ENCODE measurements around the gene AFG3L2.

DNA sequence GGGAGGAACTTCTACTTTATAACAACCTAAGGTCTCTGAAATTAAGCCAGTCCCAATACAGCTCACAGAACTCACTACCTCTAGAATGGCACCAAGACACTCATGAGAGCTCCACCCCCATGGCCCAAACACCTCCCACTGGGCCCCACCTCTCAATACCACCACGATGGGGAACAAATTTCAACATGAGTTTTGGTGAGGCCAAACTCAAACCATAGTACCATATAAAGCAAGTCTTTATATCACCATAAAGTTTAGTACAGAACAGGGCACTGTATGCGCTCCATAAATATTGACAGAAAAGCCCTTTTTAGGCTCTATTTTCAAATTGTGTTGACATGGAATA, 3.3 kb downstream of the AFG3L2 start:
- TF ChIP-seq, protein P1, sequence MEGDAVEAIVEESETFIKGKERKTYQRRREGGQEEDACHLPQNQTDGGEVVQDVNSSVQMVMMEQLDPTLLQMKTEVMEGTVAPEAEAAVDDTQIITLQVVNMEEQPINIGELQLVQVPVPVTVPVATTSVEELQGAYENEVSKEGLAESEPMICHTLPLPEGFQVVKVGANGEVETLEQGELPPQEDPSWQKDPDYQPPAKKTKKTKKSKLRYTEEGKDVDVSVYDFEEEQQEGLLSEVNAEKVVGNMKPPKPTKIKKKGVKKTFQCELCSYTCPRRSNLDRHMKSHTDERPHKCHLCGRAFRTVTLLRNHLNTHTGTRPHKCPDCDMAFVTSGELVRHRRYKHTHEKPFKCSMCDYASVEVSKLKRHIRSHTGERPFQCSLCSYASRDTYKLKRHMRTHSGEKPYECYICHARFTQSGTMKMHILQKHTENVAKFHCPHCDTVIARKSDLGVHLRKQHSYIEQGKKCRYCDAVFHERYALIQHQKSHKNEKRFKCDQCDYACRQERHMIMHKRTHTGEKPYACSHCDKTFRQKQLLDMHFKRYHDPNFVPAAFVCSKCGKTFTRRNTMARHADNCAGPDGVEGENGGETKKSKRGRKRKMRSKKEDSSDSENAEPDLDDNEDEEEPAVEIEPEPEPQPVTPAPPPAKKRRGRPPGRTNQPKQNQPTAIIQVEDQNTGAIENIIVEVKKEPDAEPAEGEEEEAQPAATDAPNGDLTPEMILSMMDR (IDR thresholded peaks at IDR 0.05) = no peak
- TF ChIP-seq EZH2phosphoT487 (IDR thresholded peaks at IDR 0.05) = no peak

Data from neural progenitor cell (in vitro differentiated cells).